ENCODE data around the gene TMC1. TPM values are rescaled to one million over a fixed set of nuclear protein-coding genes. Genes with fewer than 3 reads are reported as not detected.

Gene TMC1
- total RNA-seq, 1 donor from 2014 or later = not detected

DNA sequence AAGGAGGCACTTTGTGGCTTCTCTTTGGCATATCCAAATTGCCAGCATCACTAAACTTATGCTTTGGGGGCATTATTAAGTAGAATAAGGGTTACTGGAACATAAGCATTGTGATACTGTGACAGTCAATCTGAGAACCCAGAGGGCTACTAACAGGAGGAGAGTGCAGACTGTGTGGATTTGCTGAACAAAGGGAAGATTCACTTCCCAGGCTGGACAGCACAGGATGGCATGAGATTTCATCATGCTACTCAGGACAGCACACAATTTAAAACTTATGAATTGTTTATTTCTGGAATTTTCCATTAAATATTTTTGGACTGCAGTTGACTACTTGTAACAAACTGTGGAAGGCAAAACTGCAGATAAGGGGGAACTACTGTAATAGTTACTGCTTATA, 212.5 kb downstream of the TMC1 start:
- Mint-ChIP-seq H3K4me1 (ENCODE audit: low read depth) (no peaks in the 10 kb centered on the region), H3K9me3 (no peaks in the 10 kb centered on the region), H3K4me3 (ENCODE audit: low read depth) (no peak overlapping the region), H3K27ac (no peak overlapping the region), H3K36me3 (ENCODE audit: low read depth) (no peaks in the 10 kb centered on the region), H3K27me3 (ENCODE audit: low read depth) (peaks cover 2% of the 10 kb centered on the region)
- no peak for DNase-seq (ENCODE audit: low spot score)
- intact Hi-C loops (cut with micrococcal nuclease) = no loop called here

DNA sequence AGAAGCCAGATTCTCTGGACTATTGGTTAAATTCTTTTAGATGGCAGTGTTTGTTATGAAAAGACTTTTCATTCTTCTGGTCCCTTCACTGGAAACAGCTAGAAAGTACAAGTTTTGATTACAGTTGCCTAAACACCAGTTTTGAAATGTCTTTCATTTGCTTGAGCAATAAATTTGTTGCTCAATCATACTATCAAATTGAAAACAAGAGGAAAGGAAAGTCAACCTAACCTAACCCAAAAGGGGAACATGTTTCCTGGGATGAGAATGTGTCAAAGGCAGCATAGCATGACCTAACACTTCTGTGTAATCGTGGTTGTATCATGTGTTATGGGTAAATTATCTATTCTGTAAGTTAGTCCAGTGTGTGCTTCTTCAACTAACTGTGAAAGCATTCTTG, 213.2 kb downstream of the TMC1 start:
- Mint-ChIP-seq H3K4me1 (ENCODE audit: low read depth) (no peaks in the 10 kb centered on the region), H3K4me3 (ENCODE audit: low read depth) (no peak overlapping the region), H3K36me3 (ENCODE audit: low read depth) (no peaks in the 10 kb centered on the region), H3K9me3 (no peaks in the 10 kb centered on the region), H3K27me3 (ENCODE audit: low read depth) (peaks cover 2% of the 10 kb centered on the region), H3K27ac (no peak overlapping the region)
- no peak for DNase-seq (ENCODE audit: low spot score)
- intact Hi-C loops (cut with micrococcal nuclease) = no loop called here

DNA sequence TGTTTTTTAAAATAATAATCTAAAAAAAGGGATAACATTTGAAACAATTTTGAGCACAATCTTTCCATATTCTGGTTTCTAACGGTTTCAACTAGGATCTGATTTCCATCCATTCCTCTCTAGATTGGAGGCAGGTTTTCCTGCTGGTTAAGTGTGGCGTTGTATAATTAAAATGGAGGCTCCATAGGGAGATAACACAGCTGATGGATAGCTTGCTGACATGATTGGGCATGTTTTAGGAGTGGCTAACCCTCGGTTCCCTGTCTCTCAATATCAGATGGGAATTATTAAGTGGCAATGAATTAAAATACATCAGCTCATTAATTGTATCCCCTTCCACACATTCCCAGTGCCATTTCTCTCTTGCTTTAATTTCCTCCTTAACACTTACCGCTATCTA, 222.4 kb downstream of the TMC1 start:
- Mint-ChIP-seq H3K4me1 (ENCODE audit: low read depth) (no peaks in the 10 kb centered on the region), H3K36me3 (ENCODE audit: low read depth) (no peaks in the 10 kb centered on the region), H3K27ac (no peak overlapping the region), H3K27me3 (ENCODE audit: low read depth) (no peaks in the 10 kb centered on the region), H3K9me3 (no peaks in the 10 kb centered on the region), H3K4me3 (ENCODE audit: low read depth) (no peak overlapping the region)
- intact Hi-C loops (cut with micrococcal nuclease) = no loop called here
- DNase-seq (ENCODE audit: low spot score) = no peak

DNA sequence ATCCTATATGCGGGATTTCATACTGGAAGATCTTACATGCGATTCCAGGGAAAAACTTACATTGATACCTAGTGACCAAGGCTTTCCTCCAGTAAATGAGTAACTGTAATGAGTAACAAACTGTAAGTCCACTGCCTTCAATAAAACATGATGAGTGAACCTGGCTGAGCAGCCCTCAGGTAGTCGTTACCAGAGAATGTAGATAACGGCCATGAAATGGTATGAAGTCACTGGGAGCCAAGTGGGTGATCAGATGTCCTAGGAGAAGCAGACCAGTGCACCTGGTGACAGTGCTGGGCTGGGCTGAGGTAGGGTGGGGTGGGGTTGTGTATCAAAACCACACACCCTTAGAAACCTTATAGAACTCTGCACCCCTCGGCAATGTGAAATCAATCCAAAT, 227.9 kb downstream of the TMC1 start:
- no peaks in the 10 kb centered on the region for H3K36me3 Mint-ChIP-seq (ENCODE audit: low read depth)
- no peak for DNase-seq (ENCODE audit: low spot score)
- H3K9me3 Mint-ChIP-seq = no peaks in the 10 kb centered on the region
- H3K27me3 Mint-ChIP-seq (ENCODE audit: low read depth) = peaks cover 1% of the 10 kb centered on the region
- intact Hi-C loops (cut with micrococcal nuclease) = no loop called here
- no peak overlapping the region for H3K27ac Mint-ChIP-seq
- H3K4me3 Mint-ChIP-seq (ENCODE audit: low read depth) = no peak overlapping the region
- no peaks in the 10 kb centered on the region for H3K4me1 Mint-ChIP-seq (ENCODE audit: low read depth)

DNA sequence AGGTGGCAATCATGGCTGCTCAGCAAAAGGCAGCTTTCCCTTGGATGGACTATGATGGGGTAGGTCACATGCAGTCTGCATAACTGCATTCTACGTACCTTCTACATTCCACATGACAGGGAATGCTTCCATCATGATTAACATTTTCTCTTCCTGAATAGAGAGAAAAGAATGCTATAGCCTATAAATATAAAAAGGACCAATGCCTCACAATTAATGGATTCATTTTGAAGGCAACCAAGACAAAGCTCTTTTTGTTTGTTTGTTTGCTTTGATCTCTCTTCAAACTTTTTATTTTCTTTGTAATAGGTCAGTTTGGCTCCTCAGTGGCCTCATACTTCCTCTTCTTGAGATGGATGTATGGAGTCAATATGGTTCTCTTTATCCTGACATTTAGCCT, 230.1 kb downstream of the TMC1 start:
- intact Hi-C loops (cut with micrococcal nuclease) = no loop called here
- H3K36me3 Mint-ChIP-seq (ENCODE audit: low read depth) = no peaks in the 10 kb centered on the region
- peaks cover 1% of the 10 kb centered on the region for H3K27me3 Mint-ChIP-seq (ENCODE audit: low read depth)
- H3K4me1 Mint-ChIP-seq (ENCODE audit: low read depth) = no peaks in the 10 kb centered on the region
- DNase-seq (ENCODE audit: low spot score) = no peak
- no peak overlapping the region for H3K4me3 Mint-ChIP-seq (ENCODE audit: low read depth)
- H3K27ac Mint-ChIP-seq = no peak overlapping the region
- no peaks in the 10 kb centered on the region for H3K9me3 Mint-ChIP-seq

DNA sequence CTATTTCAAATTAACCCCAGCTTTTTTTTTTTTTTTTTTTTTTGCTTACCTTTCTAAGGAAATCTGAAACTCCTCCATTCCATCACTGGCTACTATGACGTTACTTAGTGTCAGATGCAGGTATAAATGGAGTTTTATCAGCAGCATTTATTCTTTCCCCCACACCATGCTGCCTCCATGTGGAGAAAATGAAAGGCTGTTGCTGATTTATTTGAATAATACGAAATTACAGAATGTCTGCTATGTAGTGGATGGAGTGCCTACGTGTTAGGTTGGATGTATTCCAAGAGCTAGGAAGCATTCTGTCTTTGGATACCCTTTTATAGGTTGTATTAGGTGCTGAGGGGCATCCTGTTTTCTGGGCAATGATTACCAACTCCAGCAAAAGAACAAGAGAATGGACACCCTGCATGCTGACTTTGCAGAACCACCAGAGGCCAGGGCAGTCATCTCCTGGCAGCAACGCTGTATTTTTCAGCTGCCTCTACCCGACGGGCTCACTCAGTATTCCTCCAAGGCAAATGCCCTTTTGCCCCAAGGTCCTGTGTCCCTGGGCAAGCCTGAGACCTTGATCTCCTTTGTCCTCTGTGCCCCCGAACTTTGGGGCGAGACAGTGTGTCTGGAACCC, 232.0 kb downstream of the TMC1 start:
- no peak overlapping the region for H3K27ac Mint-ChIP-seq
- intact Hi-C loops (cut with micrococcal nuclease) = no loop called here
- no peak overlapping the region for H3K4me3 Mint-ChIP-seq (ENCODE audit: low read depth)
- peaks cover 1% of the 10 kb centered on the region for H3K27me3 Mint-ChIP-seq (ENCODE audit: low read depth)
- no peak for DNase-seq (ENCODE audit: low spot score)
- H3K4me1 Mint-ChIP-seq (ENCODE audit: low read depth) = no peaks in the 10 kb centered on the region
- H3K9me3 Mint-ChIP-seq = no peaks in the 10 kb centered on the region
- no peaks in the 10 kb centered on the region for H3K36me3 Mint-ChIP-seq (ENCODE audit: low read depth)

DNA sequence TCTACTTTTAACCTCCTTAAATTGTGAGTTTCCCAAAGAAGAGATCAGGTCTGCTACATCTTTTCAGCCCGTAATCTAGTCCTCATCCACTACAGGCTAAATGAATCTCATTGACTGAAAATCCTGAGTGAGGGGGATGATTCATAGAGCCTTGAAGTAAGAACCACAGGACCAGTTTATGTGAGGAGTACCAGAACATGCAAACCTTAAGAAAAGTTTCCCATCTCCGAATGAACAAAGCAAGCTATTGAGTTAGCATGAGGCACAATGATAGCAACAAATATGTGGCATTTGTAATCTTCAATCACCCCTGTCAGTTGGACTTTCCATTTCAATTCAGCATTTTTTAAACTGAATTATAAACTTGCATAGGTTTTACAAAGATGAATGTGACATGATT, 234.4 kb downstream of the TMC1 start:
- Mint-ChIP-seq H3K36me3 (ENCODE audit: low read depth) (no peaks in the 10 kb centered on the region), H3K4me1 (ENCODE audit: low read depth) (no peaks in the 10 kb centered on the region), H3K9me3 (no peaks in the 10 kb centered on the region), H3K27me3 (ENCODE audit: low read depth) (peaks cover 1% of the 10 kb centered on the region), H3K4me3 (ENCODE audit: low read depth) (no peak overlapping the region), H3K27ac (no peak overlapping the region)
- no peak for DNase-seq (ENCODE audit: low spot score)
- intact Hi-C loops (cut with micrococcal nuclease) = no loop called here

DNA sequence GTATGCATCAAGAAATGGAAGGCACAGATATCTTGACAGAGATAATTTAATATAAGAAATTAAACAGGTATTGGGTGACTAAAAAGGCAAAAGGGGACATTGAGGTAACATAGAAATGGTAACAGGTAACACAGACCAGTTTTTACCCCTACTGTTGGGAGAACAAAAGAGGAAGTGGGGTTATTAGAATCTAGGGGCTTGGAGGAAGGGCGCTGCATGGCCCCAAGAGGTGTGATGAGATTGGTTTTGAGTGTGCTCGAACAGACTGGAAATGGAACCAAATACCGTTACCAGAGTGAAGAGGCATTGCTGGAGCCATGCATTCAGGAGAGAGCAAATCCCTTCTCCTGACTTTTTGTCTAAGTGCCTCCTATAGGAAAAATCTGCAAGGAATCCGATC, 237.5 kb downstream of the TMC1 start:
- H3K9me3 Mint-ChIP-seq = no peaks in the 10 kb centered on the region
- no peaks in the 10 kb centered on the region for H3K27me3 Mint-ChIP-seq (ENCODE audit: low read depth)
- intact Hi-C loops (cut with micrococcal nuclease) = no loop called here
- H3K36me3 Mint-ChIP-seq (ENCODE audit: low read depth) = no peaks in the 10 kb centered on the region
- no peak overlapping the region for H3K27ac Mint-ChIP-seq
- DNase-seq (ENCODE audit: low spot score) = no peak
- no peaks in the 10 kb centered on the region for H3K4me1 Mint-ChIP-seq (ENCODE audit: low read depth)
- H3K4me3 Mint-ChIP-seq (ENCODE audit: low read depth) = no peak overlapping the region

DNA sequence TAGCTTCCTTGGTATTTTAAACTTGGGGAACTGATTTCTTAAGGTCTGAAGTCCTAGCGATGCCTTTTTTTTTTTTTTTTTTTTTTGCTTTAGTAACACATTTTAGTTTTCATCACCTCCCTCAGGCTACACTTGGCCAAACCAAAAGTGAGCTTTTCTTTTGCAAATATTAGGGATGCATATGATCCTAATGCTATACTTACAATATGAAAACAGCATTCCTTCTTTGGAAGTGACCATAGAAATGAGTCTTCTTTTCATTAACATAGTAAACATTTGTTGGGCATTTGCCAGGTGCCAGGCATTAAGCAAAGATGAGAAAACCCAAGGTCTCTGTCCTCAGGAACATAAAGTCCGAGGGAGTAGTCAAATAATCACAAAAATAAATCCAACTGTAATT, 241.6 kb downstream of the TMC1 start:
- Mint-ChIP-seq H3K36me3 (ENCODE audit: low read depth) (no peaks in the 10 kb centered on the region), H3K27me3 (ENCODE audit: low read depth) (no peaks in the 10 kb centered on the region)
- intact Hi-C loops (cut with micrococcal nuclease) = no loop called here

DNA sequence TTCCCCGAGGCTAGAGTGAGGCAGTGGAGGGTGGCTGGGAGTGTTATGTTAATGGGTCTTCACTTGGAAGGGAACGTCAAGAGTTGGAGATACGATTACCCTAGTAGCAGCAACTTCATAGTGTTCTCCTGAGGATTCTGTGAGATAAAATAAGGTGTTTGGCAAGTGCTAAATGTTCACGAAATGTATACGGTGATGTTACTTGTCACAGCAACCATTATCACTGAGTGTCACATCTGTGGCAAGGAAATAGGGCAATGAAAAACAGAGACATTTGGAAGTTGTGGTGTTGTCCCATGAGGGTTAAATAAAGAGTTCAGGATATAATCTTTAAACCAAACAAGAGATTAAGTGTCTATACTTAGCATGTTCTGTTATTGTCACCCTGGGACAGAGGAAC, 248.1 kb downstream of the TMC1 start:
- no peak overlapping the region for H3K27ac Mint-ChIP-seq
- DNase-seq (ENCODE audit: low spot score) = no peak
- no peak overlapping the region for H3K4me3 Mint-ChIP-seq (ENCODE audit: low read depth)
- no peaks in the 10 kb centered on the region for H3K9me3 Mint-ChIP-seq
- no peaks in the 10 kb centered on the region for H3K27me3 Mint-ChIP-seq (ENCODE audit: low read depth)
- no peaks in the 10 kb centered on the region for H3K36me3 Mint-ChIP-seq (ENCODE audit: low read depth)
- no peaks in the 10 kb centered on the region for H3K4me1 Mint-ChIP-seq (ENCODE audit: low read depth)
- intact Hi-C loops (cut with micrococcal nuclease) = no loop called here

More for the DNA sequence above, 241.6 kb downstream of the TMC1 start:
- no peak overlapping the region for H3K27ac Mint-ChIP-seq
- DNase-seq (ENCODE audit: low spot score) = no peak
- no peaks in the 10 kb centered on the region for H3K9me3 Mint-ChIP-seq
- H3K4me3 Mint-ChIP-seq (ENCODE audit: low read depth) = no peak overlapping the region
- no peaks in the 10 kb centered on the region for H3K4me1 Mint-ChIP-seq (ENCODE audit: low read depth)

DNA sequence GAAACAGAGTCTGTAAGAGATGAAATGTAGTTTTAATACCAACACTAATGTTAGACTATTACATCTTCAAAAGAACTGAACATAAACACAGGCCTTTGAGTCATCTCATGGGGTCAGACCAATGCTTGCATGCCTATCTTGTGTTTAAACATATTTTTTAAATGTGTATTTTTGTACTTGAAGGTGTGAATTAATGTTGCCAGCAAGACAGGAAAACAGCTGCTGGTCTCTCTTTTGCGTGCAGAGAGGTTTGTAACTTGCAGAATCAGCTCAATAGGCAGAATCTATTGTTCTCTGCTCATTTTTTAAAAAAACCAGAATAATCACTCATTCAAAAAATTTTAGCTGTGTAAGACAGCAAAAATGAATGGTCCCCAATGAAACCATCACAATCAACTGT, 251.3 kb downstream of the TMC1 start:
- H3K9me3 Mint-ChIP-seq = no peaks in the 10 kb centered on the region
- no peaks in the 10 kb centered on the region for H3K36me3 Mint-ChIP-seq (ENCODE audit: low read depth)
- DNase-seq (ENCODE audit: low spot score) = no peak
- intact Hi-C loops (cut with micrococcal nuclease) = no loop called here
- no peak overlapping the region for H3K27ac Mint-ChIP-seq
- H3K4me3 Mint-ChIP-seq (ENCODE audit: low read depth) = no peak overlapping the region
- H3K27me3 Mint-ChIP-seq (ENCODE audit: low read depth) = no peaks in the 10 kb centered on the region
- no peaks in the 10 kb centered on the region for H3K4me1 Mint-ChIP-seq (ENCODE audit: low read depth)

DNA sequence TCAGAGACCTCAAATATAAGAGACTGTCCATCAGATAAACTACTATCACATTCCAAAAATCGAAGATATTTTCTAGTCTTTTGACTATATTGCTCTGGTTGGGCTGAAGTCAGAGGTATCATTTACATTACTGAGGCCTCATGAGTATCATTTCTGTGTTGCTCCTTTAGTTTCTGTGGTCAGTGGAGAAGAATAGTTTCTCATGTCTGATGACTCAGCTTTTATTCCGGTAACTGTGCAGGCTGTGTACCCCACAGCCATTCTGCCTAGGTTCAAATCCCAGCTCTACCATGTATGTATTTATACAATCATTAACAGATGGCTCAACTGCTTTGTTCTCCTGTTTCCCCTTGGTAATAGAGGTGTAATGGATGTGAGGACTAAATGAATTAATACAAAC, 252.2 kb downstream of the TMC1 start:
- no peaks in the 10 kb centered on the region for H3K36me3 Mint-ChIP-seq (ENCODE audit: low read depth)
- H3K4me3 Mint-ChIP-seq (ENCODE audit: low read depth) = no peak overlapping the region
- no peaks in the 10 kb centered on the region for H3K4me1 Mint-ChIP-seq (ENCODE audit: low read depth)
- no peaks in the 10 kb centered on the region for H3K9me3 Mint-ChIP-seq
- H3K27me3 Mint-ChIP-seq (ENCODE audit: low read depth) = no peaks in the 10 kb centered on the region
- intact Hi-C loops (cut with micrococcal nuclease) = no loop called here
- no peak for DNase-seq (ENCODE audit: low spot score)
- no peak overlapping the region for H3K27ac Mint-ChIP-seq

DNA sequence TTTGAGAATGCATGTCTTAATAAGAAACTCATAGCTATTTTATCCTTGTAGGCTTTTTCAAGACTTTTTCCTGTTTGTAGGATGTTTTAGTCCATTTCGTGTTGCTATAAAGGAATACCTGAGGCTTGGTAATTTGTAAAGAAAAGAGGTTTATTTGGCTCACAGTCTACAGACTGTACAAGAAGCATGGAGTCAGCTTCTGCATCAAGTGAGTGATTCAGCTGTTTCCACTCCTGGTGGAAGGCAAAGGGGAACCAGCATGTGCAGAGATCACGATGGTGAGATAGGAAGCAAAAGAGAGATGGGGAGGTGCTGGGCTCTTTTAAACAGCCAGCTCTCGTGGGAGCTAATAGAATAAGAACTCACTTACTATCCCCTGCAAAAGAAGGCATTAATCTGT, 254.2 kb downstream of the TMC1 start:
- no peaks in the 10 kb centered on the region for H3K36me3 Mint-ChIP-seq (ENCODE audit: low read depth)
- intact Hi-C loops (cut with micrococcal nuclease) = no loop called here

DNA sequence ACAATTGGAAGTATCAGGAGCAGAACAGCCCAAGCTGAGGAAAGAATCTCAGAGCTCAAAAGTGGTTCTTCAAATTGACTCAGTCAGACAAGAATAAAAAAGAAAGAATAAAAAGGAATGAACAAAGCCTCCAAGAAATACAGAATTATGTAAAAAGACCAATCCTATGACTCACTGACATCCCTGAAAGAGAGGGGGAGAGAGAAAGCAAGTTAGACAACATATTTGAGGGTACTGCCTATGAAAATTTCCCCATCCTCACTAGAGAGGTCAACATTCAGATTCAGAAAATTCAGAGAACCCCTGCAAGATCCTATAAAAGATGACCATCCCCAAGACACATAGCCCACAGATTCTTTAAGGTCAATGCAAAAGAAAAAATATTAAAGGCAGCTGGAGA, 258.2 kb downstream of the TMC1 start:
- intact Hi-C loops (cut with micrococcal nuclease) = no loop called here
- no peaks in the 10 kb centered on the region for H3K9me3 Mint-ChIP-seq
- no peak overlapping the region for H3K27ac Mint-ChIP-seq
- H3K4me3 Mint-ChIP-seq (ENCODE audit: low read depth) = no peak overlapping the region
- H3K27me3 Mint-ChIP-seq (ENCODE audit: low read depth) = no peaks in the 10 kb centered on the region
- H3K36me3 Mint-ChIP-seq (ENCODE audit: low read depth) = no peaks in the 10 kb centered on the region
- no peak for DNase-seq (ENCODE audit: low spot score)
- no peaks in the 10 kb centered on the region for H3K4me1 Mint-ChIP-seq (ENCODE audit: low read depth)

More for the DNA sequence above, 254.2 kb downstream of the TMC1 start:
- H3K27me3 Mint-ChIP-seq (ENCODE audit: low read depth) = no peaks in the 10 kb centered on the region
- no peak overlapping the region for H3K4me3 Mint-ChIP-seq (ENCODE audit: low read depth)
- no peaks in the 10 kb centered on the region for H3K4me1 Mint-ChIP-seq (ENCODE audit: low read depth)
- no peaks in the 10 kb centered on the region for H3K9me3 Mint-ChIP-seq
- DNase-seq (ENCODE audit: low spot score) = no peak
- no peak overlapping the region for H3K27ac Mint-ChIP-seq

Data from activated T-helper 2 cell treated with anti-CD3 and anti-CD28 coated beads, Interferon-gamma antibody, Interleukin-2, Interleukin-4, amounts not matched to agents 10 μg/mL and 5 μg/mL and 100 μg/mL, durations not matched to agents 14 hours and 24 hours and 36 hours (primary cell).